GM18520 (cell line): ENCODE data around the gene OPN1SW.
A peak's percentile ranks its signal among the peaks of the same experiment; 100 is the strongest.

ENCODE experiments used
- ATAC-seq: cut with Tn5 transposase; IDR thresholded peaks from one replicate; pipeline ENCODE4 v1.9.1; 2021; ENCODE audit not compliant: unreplicated experiment

The OPN1SW gene

DNA sequence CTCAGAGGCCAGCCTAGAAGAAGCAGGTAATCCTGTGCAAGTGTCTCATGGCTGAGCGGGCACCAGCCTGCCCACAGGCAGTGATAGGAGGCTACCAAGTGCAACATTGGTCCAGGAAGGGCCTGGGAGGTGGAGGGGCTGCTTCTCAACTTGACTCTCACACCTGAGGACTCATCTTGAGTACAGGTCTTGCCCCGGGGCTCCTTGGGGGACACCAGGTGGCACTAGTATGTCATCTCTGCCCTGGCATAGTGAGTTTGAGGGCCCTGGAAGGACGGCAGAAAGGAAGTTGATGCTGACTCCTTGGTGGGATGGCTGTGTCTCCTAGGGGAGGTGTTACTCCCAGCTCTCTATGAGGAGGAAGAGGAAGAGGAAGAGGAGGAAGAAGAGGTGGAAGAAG, 18.4 kb upstream of the OPN1SW start:
- ATAC-seq, result no peak

DNA sequence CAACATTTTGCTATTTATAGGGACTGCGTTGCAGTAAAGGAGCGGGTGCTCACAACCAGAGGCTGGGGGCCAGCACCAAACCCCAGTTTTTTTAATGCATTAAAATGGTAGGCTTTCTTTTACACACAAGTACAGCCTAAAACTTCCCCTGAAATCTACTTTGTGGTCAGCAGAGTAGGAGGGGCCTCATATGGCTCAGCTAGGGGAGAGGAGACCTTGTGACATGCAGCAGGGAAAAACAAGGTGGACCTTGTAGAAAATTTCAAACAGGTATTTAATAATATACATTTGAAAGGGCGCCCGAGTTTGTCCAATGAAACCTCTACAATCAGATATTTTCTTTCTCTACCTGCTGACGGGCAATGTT, 17.6 kb upstream of the OPN1SW start:
- ATAC-seq, result no peak

DNA sequence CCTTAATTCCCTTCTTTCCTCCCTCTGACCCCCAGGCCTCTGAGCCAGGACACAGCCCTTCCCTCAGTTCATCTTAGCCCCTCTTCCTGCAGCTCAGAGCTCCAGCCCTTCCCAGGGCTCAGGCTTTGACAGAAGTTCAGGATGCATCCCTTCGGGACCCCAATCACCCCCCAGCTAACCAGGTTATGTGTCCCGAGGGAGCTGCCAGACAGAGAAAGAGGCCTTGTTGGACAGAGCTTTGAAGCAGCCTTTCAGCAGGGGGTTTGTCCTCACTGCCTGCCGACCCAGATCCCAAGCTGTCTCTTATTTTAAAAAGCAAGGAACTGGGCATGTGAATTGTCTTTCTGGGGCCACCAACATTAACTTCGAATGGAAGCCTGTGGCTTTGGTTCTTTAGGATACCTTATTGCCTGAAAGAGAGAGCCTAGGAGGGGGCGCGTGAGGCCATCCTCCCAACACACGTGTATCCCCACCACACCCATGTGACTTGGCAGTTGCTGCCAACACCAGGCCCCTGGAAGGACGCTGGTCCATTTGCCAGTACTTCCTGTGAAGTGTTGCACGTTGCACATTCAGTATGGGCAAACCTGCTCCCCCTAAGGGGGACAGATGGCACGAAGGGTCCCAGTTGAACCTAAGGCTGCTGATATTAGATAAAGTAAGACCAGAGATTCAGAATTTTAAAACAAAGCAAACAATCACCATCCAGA, 17.0 kb upstream of the OPN1SW start:
- ATAC-seq, result no peak

DNA sequence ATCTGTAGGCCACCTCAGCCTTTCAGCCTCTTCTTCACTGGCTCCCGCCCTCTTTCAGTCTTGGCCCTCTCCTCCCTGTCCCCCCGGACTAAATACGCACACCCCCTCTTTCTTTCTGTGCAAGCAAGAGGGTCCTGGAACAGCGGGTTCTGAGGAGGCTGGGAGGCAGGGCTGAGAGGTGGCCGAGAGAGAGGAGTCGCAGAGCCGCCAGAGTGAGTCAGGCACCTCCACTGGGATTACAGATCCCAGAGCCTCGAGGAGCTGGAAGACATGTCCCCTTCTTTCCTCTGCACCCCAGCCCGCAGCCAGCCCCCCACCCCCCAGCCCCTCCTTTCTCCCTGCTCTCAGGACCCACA, 16.4 kb upstream of the OPN1SW start:
- no peak for ATAC-seq

DNA sequence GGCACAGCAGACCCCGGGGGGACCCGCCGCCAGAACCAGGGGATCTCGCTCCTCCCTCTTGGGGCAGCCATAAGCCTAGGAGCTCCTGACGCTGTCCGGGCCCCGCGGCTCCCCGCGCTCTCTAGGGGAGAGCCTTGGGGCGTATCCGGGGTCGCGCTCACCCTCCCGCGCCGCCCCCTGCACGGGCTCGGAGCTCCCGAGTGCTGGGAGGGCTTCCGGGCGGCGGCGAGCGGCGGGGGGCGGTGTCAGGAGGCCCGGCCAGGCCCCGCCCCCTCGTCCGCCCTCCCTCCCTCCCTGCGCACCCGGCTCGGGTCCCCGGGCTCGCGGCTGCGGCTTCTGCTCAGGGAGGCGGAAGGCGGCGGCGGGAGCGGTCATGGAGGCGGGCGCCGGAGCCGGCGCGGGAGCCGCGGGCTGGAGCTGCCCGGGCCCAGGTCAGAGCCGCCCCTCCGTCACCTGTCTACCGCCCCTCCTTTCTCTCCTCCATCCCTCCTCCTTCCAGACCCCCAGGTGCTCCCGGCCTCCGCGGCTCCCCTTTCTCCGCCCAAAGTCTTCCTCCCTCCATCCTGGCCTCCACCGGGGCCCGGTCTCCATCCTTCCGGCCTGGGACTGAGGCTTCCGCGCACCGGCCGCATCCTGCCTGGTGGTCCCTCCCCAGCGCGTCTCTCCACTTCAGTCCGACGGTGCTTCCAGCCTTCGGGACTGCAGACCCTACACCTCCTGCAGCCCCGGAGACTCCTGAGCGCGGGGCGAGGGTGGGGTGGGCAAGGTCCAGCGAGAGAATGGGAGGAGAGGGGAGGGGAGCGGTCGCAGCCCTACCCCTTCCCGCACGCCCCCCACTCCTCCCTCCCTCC, 15.8 kb upstream of the OPN1SW start, which contains the start of gene CCDC136:
CCDC136 (plus strand) TSS at position 848 of the 851 bp plus-strand sequence. CDS start 444 bp downstream, outside the sequence.
- ATAC-seq, result peak; percentile 56

DNA sequence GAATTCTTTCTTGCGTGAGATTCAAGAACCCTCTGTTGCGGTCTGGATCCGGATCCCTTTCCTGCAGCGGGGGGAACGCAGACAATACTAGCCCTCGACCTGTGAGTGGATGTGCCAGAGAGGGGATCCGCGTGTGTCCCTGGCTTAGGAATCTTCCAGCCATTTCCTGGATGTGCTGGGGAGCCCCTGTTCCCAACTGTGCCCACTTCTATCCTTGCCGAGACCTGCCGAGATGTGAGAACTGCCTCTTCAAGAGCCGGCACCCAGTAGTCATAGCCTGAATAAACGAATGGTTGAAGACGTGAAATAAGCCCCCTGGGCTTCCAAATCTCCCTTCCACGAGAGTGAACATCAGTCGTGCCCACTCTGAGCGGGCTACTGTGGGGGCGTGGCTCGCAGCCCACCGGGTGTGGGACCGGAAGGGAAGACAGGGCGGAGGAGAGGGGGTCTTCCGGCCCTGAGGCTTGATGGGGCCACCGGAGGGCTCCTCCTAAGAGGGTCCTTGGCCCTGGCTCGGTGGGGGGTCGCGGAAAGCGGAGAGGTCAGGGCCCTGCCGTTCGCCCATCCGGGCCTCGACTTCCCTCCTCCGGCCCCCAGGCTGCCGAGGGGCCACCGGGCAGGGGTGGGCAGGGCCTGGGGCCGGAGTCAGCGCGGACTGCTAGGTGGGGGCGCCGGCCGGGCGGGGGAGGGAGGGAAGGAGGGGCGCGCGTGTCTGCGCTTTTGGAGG, 14.9 kb upstream of the OPN1SW start:
- ATAC-seq, result no peak

DNA sequence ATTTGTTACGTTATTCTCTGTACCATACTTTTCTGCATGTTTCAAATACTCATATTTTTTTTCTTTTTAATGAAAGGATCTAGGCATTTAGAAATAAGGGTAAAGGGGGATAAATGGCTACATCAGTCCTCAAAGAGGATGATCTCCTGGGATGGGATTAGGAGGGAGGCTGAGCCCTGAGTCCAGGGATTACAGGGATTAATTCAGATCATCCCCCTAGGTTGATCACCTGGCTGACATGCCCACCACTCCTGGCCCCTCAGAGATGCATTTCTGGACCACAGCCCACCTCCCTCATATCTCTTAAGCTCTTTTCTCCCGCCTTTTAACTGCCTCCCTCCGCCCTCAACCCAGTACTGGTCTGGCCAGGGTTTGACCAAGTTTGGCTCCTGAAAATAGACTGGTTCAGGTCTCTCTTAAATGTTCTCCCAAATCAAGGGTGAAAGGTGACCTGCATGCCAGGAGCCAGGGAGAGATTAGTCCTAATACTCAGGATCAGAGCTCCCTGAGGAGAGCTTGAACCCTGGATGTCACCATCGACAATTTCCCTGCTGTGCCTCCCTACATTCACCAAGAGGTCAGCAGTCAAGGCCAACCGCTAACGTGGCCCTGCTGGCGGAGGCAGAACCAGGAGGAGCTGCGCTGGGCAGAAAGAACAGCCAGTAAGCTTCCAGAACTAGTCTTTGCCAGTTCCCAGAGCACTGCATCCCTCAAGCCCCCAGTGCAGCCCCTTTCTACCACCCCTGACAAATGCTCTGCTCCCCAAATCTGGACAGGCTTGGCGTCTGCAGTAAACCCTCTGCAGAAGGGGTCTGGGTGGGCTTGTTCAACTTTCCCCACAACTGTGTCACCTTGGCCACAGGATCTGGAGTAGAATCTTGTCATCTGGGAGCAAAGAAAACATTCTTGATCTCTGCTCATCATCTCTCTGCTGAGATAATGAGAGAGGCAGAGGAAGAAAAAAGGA, 13.1 kb upstream of the OPN1SW start:
- no peak for ATAC-seq

DNA sequence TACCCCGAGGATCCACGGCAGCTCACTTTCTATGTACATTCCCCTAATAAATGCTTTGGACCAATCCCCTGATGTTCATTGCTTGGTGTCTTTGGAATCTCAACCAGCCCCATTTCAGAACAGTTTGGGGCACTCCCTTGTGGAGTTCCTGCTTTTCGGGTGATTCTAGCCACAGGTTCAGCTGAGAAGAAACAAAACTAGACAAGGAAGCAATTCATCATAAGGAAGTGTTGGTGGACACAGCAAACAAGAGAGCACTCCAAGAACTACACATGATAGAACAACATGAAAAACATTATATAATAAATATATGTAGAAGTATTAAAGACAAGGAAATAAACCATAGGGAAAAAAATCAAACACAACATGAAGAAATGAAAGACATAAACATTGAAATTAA, 10.1 kb upstream of the OPN1SW start:
- ATAC-seq, result no peak

DNA sequence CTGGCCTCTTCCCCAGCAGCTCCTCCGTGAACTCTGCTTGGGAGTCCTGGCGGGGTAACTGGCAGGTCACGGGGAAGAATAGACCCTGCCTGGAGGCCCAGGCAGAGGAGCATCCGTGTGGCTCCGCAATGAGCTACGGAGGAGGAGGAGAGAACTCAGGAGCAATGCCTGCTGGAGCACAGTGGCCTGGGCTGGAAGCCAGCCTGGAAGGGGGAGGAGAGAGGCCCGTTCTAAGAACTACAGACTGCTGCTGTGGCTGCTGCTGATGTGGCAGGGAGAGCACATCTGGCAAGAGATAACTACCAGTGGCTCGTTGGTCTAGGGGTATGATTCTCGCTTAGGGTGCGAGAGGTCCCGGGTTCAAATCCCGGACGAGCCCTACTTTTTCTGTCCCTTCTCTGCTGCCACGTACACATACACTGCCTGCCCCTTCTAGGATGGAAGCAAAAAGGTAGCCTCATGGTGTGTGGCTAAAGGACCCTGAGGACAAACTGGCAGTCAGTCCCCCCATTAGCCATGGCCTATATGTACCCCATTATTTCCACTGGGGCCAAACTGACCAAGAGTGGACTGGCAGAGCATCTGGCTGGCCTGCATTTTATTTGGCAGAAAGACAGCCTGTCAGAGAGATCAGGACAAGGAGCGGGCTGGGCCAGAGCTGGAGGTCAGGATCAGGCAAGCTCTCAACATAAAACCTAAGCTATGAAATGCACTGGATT, 7.7 kb upstream of the OPN1SW start:
- no peak for ATAC-seq

DNA sequence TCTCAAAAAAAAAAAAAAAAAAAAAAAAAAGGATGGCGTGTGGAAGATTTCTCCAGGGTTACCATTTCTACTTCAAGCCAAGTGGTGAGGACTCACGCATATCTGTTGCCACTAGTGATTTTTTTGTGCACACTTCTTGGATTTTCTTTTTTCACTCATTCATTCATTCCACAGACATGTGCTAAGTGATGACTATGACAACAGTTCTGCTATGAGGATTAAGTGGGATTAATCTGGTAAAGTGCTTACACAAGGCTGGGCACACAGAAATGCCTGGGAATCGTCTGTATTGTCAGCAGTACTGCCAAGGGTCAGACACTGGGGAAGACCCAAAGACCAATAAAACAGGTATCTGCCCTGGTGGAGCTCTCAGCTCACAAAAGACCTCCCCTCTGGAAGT, 6.3 kb upstream of the OPN1SW start:
- no peak for ATAC-seq

DNA sequence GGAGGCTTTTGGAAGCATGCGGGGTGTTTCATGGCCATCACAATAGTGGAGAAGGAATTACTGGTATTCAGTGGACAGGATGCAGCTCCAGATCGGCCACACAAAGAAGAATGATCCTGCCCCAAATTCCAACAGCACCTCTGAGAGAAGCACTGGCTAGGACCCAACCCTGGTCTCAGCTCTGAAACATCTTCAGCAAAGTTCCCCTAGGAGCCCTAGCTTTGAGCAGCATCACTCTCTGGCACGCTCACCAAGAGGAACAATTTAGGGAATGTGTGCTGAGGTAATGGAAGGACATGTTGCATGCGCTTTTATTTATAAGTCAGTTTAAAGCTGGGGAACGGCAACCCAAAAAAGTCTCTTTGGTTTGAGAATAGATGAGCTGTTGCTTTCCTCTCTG, 5.5 kb upstream of the OPN1SW start:
- no peak for ATAC-seq

DNA sequence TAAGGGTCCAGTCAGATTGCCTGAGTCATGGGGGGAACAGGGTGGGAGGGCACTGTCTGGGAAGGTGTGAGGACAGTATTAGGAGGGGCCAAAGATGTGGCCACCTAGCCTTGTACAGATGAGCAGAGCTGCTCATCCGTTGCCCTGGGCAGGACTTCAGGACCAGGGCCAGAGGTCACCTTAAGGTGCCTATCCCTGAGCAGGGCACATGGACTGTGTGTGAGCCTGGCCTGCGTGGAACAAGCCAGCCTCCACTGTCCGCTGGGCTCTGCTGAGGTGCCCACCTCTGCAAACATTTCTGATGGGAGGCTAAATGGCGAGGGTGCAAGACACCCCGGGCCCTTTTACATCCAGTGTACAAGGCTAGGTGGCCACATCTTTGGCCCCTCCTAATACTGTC, 3.4 kb upstream of the OPN1SW start:
- no peak for ATAC-seq

DNA sequence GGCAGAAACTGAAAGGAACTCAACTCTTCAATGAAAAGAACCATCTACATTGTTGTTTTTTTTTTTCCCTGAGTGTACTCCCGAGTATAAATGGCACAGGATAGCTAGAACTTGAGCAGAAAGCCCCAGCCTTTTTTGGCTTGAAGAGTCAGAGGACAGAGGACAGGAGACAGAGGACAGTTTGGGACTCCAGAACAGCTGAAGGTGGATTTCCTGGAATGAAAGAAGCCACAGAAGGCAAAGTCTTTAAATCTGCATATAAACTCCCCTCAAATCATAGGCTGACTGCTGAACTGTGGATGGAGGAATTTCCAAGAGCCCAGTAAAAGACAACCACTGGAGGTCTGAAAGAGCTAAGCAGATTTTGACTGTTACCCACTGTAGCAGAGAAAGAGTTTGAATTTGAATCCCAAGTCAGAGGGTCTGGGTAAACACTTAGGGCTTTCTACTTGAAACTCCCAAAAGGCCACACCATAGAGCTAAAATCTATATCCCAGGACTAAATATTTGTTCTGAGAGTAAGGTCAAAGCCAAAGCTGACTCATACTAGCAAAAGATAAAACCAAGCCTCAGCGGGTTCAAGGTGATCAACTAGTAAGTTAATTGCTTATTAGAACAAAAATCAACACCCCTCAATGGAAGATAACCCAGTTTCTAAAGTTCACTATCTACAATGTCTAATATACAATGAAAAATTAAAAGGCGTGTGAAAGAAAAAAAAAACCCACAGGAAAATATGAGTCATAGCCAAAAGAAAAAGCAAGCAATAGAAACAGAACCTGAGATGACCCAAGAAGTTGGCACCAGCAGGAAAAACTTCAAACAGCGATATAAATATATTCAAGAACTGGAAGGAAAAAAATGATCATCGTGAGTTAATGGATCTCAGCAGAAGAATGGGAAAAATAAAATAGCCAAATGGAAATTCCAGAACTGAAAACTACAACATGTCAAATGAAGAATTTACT, 1.8 kb upstream of the OPN1SW start:
- no peak for ATAC-seq

DNA sequence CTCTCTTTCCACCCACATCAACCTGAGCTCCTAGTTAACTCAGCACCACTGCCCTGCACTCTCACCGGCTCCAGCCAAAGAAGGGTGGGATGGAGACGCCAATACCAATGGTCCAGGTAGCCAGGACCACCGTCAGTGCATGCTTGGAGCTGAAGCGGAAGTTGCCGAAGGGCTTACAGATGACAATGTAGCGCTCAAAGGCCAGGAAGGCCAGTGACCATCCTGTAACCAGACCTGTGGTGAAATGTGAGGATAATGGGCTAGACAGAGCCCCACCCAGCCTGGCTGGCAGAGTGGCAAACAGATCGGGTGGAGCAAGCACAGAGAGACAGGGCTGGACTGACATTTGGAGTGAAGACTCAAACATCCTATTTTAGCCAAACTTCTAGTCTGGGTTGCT, 673 bp downstream of the OPN1SW start:
- ATAC-seq, result no peak

DNA sequence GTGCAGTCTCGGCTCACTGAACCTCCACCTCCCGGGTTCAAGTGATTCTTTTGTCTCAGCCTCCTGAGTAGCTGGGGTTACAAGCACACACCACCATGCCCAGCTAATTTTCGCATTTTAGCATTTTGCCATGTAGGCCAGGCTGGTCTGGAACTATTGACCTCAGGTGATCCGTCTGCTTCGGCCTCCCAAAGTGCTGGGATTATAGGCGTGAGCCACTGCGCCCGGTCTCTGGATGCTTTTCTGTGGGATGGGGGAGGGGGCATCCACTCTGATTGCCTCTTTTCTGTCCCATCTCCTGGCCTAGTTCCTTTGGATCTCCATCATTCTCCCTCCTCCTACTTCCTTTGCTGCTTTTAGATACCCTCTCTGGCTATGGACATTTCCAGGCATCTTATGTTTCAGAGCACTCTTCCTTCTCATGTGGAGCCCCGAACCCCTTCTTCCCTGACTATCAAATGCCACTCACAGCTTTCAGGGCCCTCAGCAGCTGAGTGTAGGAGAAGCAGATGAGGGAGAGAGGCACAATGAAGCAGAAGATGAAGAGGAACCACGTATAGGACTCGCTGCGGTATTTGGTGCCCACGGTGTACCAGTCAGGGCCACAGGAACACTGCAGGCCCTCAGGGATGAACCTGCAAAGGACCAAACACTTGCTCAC, 1.4 kb downstream of the OPN1SW start:
- no peak for ATAC-seq

DNA sequence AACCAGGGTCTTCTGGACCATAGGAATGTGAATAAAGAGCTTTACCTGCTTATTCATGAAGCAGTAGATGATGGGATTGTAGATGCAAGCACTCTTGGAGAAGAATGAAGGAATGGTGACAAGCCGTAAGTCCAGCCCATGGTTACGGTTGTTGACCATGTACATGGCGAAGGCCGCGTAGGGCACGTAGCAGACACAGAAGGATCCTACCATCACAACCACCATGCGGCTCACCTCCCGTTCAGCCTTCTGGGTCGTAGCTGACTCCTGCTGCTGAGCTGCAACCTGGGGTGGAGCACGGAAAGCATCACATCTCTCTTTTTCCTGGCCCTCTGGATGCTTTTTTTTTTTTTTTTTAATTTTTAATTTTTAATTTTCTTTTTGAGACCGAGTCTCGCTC, 2.0 kb downstream of the OPN1SW start:
- ATAC-seq, result no peak

DNA sequence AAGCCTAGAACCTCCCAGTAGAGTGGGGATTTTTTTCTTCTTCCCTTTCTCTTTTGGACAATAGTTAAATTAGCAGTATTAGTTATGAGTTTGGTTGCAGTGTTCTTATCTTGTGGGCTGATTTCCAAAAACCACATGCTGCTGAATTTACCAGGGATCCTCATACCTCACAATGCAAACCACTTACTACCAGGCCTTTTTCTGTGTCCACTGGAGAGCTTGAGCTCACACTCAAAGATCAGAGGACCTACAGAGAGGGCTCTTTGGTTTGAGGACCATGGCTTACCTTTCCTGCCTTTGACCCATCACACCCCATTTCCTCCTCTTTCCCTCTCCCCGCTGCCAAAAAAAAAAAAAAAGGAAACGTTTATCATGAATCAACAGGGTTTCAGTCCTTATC, 5.4 kb downstream of the OPN1SW start:
- no peak for ATAC-seq

DNA sequence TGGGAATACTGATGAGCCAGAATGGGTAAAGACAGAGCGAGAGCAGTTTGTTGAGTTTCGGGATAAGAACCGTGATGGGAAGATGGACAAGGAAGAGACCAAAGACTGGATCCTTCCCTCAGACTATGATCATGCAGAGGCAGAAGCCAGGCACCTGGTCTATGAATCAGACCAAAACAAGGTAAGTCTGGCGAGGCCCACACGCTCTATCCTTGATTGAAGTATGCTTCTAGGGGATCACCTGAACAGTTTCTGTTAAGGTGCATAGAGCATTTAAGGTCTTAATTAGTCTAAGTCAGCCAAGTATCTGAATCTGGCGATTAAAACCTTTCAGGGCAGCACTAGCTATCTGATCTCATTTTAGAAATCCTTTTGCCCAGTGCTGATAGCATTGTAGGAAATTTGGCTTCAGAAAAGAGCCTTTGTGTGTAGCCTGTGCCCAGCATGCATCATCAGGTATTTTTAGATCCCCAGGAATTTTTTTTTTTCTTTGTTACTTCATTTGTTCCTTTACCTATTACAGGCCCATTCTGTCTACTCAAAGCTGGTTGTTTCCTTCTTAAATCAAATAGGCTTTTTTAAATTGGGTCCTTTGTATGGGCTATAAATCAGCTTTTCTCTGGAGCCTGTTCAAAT, 8.0 kb downstream of the OPN1SW start:
- no peak for ATAC-seq
